Measurements from ENCODE around the gene BHMT.

DNA sequence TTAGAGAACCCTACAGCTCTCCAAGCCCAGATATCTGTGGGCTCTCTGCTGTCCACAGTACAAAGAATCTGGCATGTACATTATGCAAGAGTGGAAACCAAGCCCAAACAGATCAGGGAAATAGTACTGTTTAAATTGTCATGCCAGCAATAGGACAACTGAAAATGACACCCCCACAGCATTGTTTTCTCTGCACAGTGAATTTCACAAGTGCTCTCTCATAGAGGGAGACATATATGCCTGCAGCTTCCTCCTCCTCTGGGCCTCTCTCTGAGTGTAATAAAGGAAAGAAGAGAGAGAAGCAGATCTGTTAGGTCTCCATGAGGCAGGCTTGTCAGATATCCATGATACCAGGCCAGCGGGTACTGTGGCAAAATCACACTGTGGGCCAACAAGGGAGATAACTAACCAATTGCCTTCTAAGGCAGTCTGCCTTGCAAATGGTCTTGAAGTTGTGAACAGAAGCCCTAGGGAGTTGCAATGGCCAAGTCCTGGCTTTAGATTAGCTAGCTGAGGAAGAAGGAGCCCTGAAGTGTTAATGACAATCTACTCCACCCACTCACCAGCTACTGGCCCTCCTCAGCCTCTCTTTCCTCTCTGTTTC, 69.9 kb downstream of the BHMT start:
- no peak for TF ChIP-seq EZH2 (IDR thresholded peaks at IDR 0.05; ENCODE audit: borderline replicate concordance, low read depth, low read length, severe bottlenecking)
- no peak for TF ChIP-seq CTCF (IDR thresholded peaks at IDR 0.05; ENCODE audit: borderline replicate concordance, extremely low read depth, low read length, poor library complexity, severe bottlenecking)
